Calu3 (cell line): ENCODE results near the gene ZACN. TPM values are rescaled to one million over a fixed set of nuclear protein-coding genes. Genes with fewer than 3 reads are reported as not detected.

Source experiments
- BruUV-seq: library from RNA; stranded (reverse); fragments of 400-500 nt; replicated peaks from 2 replicates; lab custom pipeline; 2021; lab: Mats Ljungman, UMichigan
- CTCF ChIA-PET: fragments of 300-600 bp; sonication (Branson Sonifier 250); formaldehyde crosslinking; loops from one replicate; lab custom pipeline; 2022; ENCODE audit warnings: antibody characterized with exemption; lab: Charles Lee
- DNase-seq: peaks from one replicate; pipeline ENCODE4 v3.0.0; 2022
- H3K27ac Mint-ChIP-seq: one replicate; pipeline ENCODE4 v1.8.0; 2022; ENCODE audit warnings: mixed read lengths; ENCODE audit not compliant: unreplicated experiment
- H3K27me3 Mint-ChIP-seq: one replicate; pipeline ENCODE4 v1.8.0; 2022; ENCODE audit warnings: mixed read lengths; ENCODE audit not compliant: unreplicated experiment
- H3K36me3 Mint-ChIP-seq: one replicate; pipeline ENCODE4 v1.8.0; 2022; ENCODE audit warnings: mild to moderate bottlenecking, moderate library complexity, mixed read lengths; ENCODE audit not compliant: insufficient read depth, unreplicated experiment
- H3K4me1 Mint-ChIP-seq: one replicate; pipeline ENCODE4 v1.8.0; 2022; ENCODE audit warnings: mild to moderate bottlenecking, low read depth, mixed read lengths; ENCODE audit not compliant: unreplicated experiment
- H3K4me3 Mint-ChIP-seq: one replicate; pipeline ENCODE4 v1.8.0; 2022; ENCODE audit warnings: mild to moderate bottlenecking, low read depth, moderate library complexity, mixed read lengths; ENCODE audit not compliant: unreplicated experiment
- H3K9me3 Mint-ChIP-seq: one replicate; pipeline ENCODE4 v1.8.0; 2022; ENCODE audit warnings: low read depth, mixed read lengths; ENCODE audit not compliant: unreplicated experiment
- intact Hi-C: fragments of 100-400 bp; cut with micrococcal nuclease; formaldehyde crosslinking; loops from one replicate; pipeline ENCODE4 v1.10.0; 2022; ENCODE audit not compliant: unreplicated experiment
- microRNA-seq: library from miRNA; unstranded; fragments of <30 nt; microRNA quantifications from one replicate; pipeline ENCODE4 v1.2.0, GENCODE V29; 2022
- total RNA-seq: library from RNA; stranded (reverse); gene quantifications from 2 replicates; pipeline ENCODE4 v1.2.3, GENCODE V29; 2022
- TF ChIP-seq, protein P1 (sequence below): fragments of 200-600 bp; IDR thresholded peaks from one replicate; pipeline ENCODE4 v1.8.0; 2022; ENCODE audit warnings: antibody characterized with exemption; ENCODE audit not compliant: unreplicated experiment

The ZACN gene
- total RNA-seq, 1 experiment from 2014 or later = 0.17 TPM

DNA sequence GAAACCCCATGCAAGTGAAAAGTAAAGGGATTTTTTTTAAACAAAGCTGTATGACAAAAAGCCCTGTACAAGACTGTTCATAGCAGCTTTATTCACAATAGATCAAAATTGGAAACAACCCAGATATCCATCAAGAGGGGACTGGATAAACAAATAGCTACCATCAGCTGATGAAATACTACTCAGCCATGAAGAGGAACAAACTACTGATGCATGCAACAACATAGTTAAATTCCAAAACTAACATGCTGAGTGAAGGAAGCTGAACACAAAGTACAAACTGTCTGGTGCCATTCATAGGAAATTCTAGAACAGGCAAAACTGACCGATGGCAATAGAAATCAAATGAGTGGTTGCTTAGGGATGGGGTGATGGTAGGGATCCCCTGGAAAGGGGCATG is 46.9 kb downstream of the ZACN start:
- DNase-seq = no peak
- Mint-ChIP-seq H3K4me1 (no peaks in the 10 kb centered on the region), H3K27me3 (no peaks in the 10 kb centered on the region), H3K36me3 (no peaks in the 10 kb centered on the region), H3K4me3 (no peak overlapping the region), H3K9me3 (no peaks in the 10 kb centered on the region), H3K27ac (no peak overlapping the region)
- intact Hi-C loops = no loop called here
- BruUV-seq = no TSS peak
- CTCF ChIA-PET = interaction anchor here (0.8 to 1.5 kb wide), 2 partner anchors 13 to 154 kb away, joined by 3 to 4 read pairs; no protein-coding TSS in a partner anchor
- TF ChIP-seq, protein P1, sequence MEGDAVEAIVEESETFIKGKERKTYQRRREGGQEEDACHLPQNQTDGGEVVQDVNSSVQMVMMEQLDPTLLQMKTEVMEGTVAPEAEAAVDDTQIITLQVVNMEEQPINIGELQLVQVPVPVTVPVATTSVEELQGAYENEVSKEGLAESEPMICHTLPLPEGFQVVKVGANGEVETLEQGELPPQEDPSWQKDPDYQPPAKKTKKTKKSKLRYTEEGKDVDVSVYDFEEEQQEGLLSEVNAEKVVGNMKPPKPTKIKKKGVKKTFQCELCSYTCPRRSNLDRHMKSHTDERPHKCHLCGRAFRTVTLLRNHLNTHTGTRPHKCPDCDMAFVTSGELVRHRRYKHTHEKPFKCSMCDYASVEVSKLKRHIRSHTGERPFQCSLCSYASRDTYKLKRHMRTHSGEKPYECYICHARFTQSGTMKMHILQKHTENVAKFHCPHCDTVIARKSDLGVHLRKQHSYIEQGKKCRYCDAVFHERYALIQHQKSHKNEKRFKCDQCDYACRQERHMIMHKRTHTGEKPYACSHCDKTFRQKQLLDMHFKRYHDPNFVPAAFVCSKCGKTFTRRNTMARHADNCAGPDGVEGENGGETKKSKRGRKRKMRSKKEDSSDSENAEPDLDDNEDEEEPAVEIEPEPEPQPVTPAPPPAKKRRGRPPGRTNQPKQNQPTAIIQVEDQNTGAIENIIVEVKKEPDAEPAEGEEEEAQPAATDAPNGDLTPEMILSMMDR = no peak

DNA sequence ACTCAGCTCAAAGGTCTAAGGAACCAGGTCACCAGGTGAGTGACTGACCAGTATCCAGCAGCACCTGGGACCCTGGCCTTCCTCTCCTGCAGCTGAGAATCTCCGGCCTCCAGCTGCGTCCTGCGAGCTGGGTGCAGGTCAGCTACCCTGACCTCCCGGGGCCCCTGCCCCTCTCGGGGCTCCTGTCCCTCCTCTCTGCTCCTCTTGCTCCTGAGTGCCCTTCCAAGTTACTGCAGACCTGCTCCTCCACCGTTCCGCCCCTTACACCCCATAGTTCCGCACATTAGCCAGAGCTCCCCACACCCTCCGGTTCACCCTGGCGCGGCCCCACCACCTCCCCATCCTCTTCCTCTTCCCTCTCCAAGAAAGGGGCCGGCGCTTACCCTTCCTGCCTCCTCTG is 51.5 kb downstream of the ZACN start:
- no peak for DNase-seq
- H3K4me3 Mint-ChIP-seq = no peak overlapping the region
- CTCF ChIA-PET = no interaction called here

DNA sequence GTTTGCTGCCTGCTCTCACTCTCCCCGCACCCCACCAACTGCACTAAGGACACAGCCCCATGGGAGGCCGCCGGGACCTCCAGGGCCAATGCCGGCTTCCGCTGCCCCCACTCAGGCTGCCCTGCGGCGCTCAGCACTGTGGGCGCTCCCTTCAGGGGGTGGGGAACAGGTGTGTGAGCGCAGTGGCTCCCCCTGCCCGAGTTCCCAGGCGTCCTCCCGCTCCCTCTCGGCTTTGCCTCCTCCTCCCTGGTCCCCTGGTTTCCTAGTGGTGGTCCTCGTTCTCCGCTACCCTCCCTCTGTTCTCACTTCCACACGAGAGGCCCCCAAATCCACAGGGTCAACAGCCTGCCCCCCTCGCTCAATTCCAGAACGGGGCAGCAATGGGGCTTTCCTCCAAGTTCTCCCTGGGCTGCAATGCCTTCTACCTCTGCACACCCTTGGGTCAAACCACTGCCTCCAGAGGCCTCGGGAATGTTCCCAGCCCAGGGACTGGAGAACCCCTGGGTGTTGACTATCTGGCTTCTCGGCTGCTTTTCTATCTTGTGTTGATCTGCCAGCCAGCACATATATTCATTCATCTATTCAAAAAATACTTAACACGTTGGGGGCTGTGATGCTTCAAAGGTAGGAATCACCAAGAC is 52.2 kb downstream of the ZACN start:
- CTCF ChIA-PET = no interaction called here
- Mint-ChIP-seq H3K27ac (no peak overlapping the region), H3K4me1 (peaks cover 18% of the 10 kb centered on the region), H3K36me3 (peaks cover 4% of the 10 kb centered on the region), H3K9me3 (no peaks in the 10 kb centered on the region), H3K27me3 (no peaks in the 10 kb centered on the region), H3K4me3 (no peak overlapping the region)
- intact Hi-C loops = no loop called here
- TF ChIP-seq, protein P1 = no peak
- no TSS peak for BruUV-seq
- DNase-seq = no peak

More for the DNA sequence above, 51.5 kb downstream of the ZACN start:
- Mint-ChIP-seq H3K4me1 (peaks cover 18% of the 10 kb centered on the region), H3K27me3 (no peaks in the 10 kb centered on the region), H3K27ac (no peak overlapping the region), H3K36me3 (peaks cover 4% of the 10 kb centered on the region), H3K9me3 (no peaks in the 10 kb centered on the region)
- BruUV-seq = no TSS peak
- TF ChIP-seq, protein P1 = no peak
- intact Hi-C loops = no loop called here

GRCh38 chr17:76131692-76132573 is 53.0 kb downstream of the ZACN start:
- peaks cover 18% of the 10 kb centered on the region for H3K4me1 Mint-ChIP-seq
- peaks cover 4% of the 10 kb centered on the region for H3K36me3 Mint-ChIP-seq
- H3K4me3 Mint-ChIP-seq = peak overlapping the region; percentile 55
- CTCF ChIA-PET = interaction anchor here (1.1 to 2.2 kb wide), 4 partner anchors 10 to 148 kb away, joined by 3 to 21 read pairs (median 12); no protein-coding TSS in a partner anchor
- no peaks in the 10 kb centered on the region for H3K9me3 Mint-ChIP-seq
- TF ChIP-seq, protein P1 = no peak
- no peaks in the 10 kb centered on the region for H3K27me3 Mint-ChIP-seq
- no peak overlapping the region for H3K27ac Mint-ChIP-seq
- intact Hi-C loops = no loop called here
- DNase-seq = no peak
- no TSS peak for BruUV-seq

Small RNAs within 50 kb of the gene (microRNA-seq; reads per million reads assigned to microRNA genes)
- not detected for gene MIR6868

Other genes with a start within 250 kb of the ZACN start
- 103 and 104 TPM in 2 replicates for gene UNC13D, start 234.8 kb upstream of the ZACN start, total RNA-seq
- gene WBP2, start 223.8 kb upstream of the ZACN start, total RNA-seq = 126 and 133 TPM in 2 replicates
- gene TRIM47, start 200.6 kb upstream of the ZACN start, total RNA-seq = 51.2 and 54.1 TPM in 2 replicates
- 15.4 and 18.9 TPM in 2 replicates for gene TRIM65, start 182.2 kb upstream of the ZACN start, total RNA-seq
- gene MRPL38, start 174.3 kb upstream of the ZACN start, total RNA-seq = 112 and 130 TPM in 2 replicates
- 32.6 and 33.6 TPM in 2 replicates for gene FBF1, start 138.1 kb upstream of the ZACN start, total RNA-seq
- 53.1 and 57.3 TPM in 2 replicates for gene ACOX1, start 100.0 kb upstream of the ZACN start, total RNA-seq
- 15.3 and 15.8 TPM in 2 replicates for gene TEN1, start 99.9 kb upstream of the ZACN start, total RNA-seq
- gene CDK3, start 78.3 kb upstream of the ZACN start, total RNA-seq = 9.4 and 9.8 TPM in 2 replicates
- gene EVPL, start 51.9 kb upstream of the ZACN start, total RNA-seq = 51.8 and 59.7 TPM in 2 replicates
- gene SRP68, start 6.7 kb upstream of the ZACN start, total RNA-seq = 80.7 and 84.5 TPM in 2 replicates
- 0.27 and 0.61 TPM in 2 replicates for gene GALR2, start 4.4 kb upstream of the ZACN start, total RNA-seq
- gene EXOC7, start 24.6 kb downstream of the ZACN start, total RNA-seq = 122 and 137 TPM in 2 replicates
- 0.15 TPM in 1 of 2 replicates, not detected in the other for gene FOXJ1, start 62.1 kb downstream of the ZACN start, total RNA-seq
- 15.3 and 17.6 TPM in 2 replicates for gene RNF157, start 161.3 kb downstream of the ZACN start, total RNA-seq
- gene UBALD2, start 186.2 kb downstream of the ZACN start, total RNA-seq = 74.3 and 87.9 TPM in 2 replicates
- gene QRICH2, start 229.1 kb downstream of the ZACN start, total RNA-seq = 3.0 and 3.9 TPM in 2 replicates